Neural progenitor cell (in vitro differentiated cells): ENCODE results near the gene WDR20.

ENCODE experiments used
- EZH2 ChIP-seq: fragments of 200-600 bp; sonication (generic); IDR thresholded peaks from 2 replicates; pipeline ENCODE4 v1.6.1; 2017; ENCODE audit warnings: antibody characterized with exemption, mild to moderate bottlenecking, moderate library complexity
- EZH2phosphoT487 ChIP-seq: fragments of 200-600 bp; sonication (generic); IDR thresholded peaks from 2 replicates; pipeline ENCODE4 v1.6.1; 2017; ENCODE audit warnings: antibody characterized with exemption
- TF ChIP-seq, protein P1 (sequence below): fragments of 200-600 bp; sonication (generic); IDR thresholded peaks from 2 replicates; pipeline ENCODE4 v1.5.1; 2017; ENCODE audit warnings: antibody characterized with exemption, mild to moderate bottlenecking

DNA sequence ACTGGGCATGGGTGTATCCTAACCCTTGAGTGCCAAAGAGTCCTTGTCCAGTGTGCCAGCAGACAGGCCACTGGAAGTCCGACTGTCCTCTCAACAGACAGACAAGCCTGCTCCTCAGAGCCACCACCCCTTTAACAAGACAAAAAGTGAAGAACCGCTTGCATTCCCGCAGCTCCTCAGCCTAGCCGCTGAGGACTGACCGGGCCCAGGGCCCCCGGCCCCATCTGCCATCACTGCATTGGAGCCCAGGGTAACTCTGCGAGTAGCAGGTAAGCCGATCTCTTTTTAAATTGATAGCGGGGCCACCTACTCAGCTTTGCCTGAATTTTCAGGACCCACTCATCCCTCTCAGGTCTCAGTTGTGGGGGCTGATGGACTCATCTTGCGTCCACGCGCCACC, 96.3 kb downstream of the WDR20 start:
- TF ChIP-seq, protein P1, sequence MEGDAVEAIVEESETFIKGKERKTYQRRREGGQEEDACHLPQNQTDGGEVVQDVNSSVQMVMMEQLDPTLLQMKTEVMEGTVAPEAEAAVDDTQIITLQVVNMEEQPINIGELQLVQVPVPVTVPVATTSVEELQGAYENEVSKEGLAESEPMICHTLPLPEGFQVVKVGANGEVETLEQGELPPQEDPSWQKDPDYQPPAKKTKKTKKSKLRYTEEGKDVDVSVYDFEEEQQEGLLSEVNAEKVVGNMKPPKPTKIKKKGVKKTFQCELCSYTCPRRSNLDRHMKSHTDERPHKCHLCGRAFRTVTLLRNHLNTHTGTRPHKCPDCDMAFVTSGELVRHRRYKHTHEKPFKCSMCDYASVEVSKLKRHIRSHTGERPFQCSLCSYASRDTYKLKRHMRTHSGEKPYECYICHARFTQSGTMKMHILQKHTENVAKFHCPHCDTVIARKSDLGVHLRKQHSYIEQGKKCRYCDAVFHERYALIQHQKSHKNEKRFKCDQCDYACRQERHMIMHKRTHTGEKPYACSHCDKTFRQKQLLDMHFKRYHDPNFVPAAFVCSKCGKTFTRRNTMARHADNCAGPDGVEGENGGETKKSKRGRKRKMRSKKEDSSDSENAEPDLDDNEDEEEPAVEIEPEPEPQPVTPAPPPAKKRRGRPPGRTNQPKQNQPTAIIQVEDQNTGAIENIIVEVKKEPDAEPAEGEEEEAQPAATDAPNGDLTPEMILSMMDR = no peak
- TF ChIP-seq EZH2 (no peak), EZH2phosphoT487 (no peak)
